HepG2 (cell line): ENCODE measurements around the gene DTNA. TPM values are rescaled to one million over a fixed set of nuclear protein-coding genes. Genes with fewer than 3 reads are reported as not detected.

Source experiments
- ATAC-seq: fragments of 200-7000 bp; cut with Tn5 transposase; 3 replicates; pipeline ENCODE4 v1.9.1; 2020; ENCODE audit warnings: mild to moderate bottlenecking, moderate library complexity
- BruUV-seq: library from RNA; stranded (reverse); fragments of 400-500 nt; replicated peaks from 2 replicates; lab custom pipeline; 2021; lab: Mats Ljungman, UMichigan
- CTCF ChIA-PET: fragments of 300-600 bp; formaldehyde crosslinking; extraction: SDS; loops from one replicate; lab custom pipeline; 2021; ENCODE audit warnings: low total read pairs, inconsistent platforms, low intra/inter-chr PET ratio; lab: Yijun Ruan, JAX
- POLR2A ChIA-PET: fragments of 350-600 bp; sonication (Branson Sonifier 250); formaldehyde crosslinking; loops from one replicate; lab custom pipeline; 2020; ENCODE audit warnings: antibody characterized with exemption, inconsistent platforms; lab: Yijun Ruan, JAX
- DNase-seq: peaks from one replicate; pipeline ENCODE4 v3.0.0-alpha.2; 2015; ENCODE audit warnings: low spot score
- FAIRE-seq: peaks from 3 replicates; lab custom pipeline; 2011; peaks lifted over from hg19 to GRCh38; lab: Jason Lieb, UNC
- H2AFZ ChIP-seq: one replicate; pipeline ENCODE4 v1.6.1; 2011; ENCODE audit warnings: low read length, inconsistent platforms
- H3K27ac ChIP-seq: fragments of 300-600 bp; 3 replicates; pipeline ENCODE4 v1.8.0; 2011; ENCODE audit warnings: mixed run types, mild to moderate bottlenecking, mixed read lengths, low read length, inconsistent platforms; ENCODE audit not compliant: insufficient read depth; ENCODE audit errors: extremely low read length
- H3K27me3 ChIP-seq, 2 experiments: fragments of 200-600 bp in 1 of 2; 2 replicates in 1 of 2; 3 replicates in 1 of 2; pipeline versions ENCODE4 v1.6.0 to v1.8.0; 2011; ENCODE audit warnings: low read length in 2 of 2, mild to moderate bottlenecking in 2 of 2, moderate library complexity in 2 of 2, inconsistent platforms in 1 of 2; ENCODE audit not compliant: insufficient read depth in 2 of 2, control insufficient read depth in 1 of 2
- H3K36me3 ChIP-seq, 2 experiments: fragments of 200-600 bp in 1 of 2; replicated peaks in 1 of 2; 2 replicates in 1 of 2; 3 replicates in 1 of 2; pipeline versions ENCODE4 v1.5.1 to v1.8.0; 2011; ENCODE audit warnings: low read length in 2 of 2, inconsistent platforms in 1 of 2; ENCODE audit not compliant: insufficient read depth in 2 of 2, control insufficient read depth in 1 of 2
- H3K4me1 ChIP-seq: 2 replicates; pipeline ENCODE4 v1.5.1; 2012; ENCODE audit warnings: low read length, inconsistent platforms; ENCODE audit not compliant: insufficient read depth
- H3K4me2 ChIP-seq: 2 replicates; pipeline ENCODE4 v1.6.0; 2011; ENCODE audit warnings: low read depth, low read length, inconsistent platforms
- H3K4me3 ChIP-seq, 3 experiments: fragments of 200-600 bp in 1 of 3; sonication (generic), shearing (Covaris generic) in 1 of 3; replicated peaks in 1 of 3; 2 replicates each; pipeline ENCODE4 v1.5.1; 2011 to 2016; ENCODE audit warnings: low read length in 3 of 3, inconsistent platforms in 2 of 3, low read depth in 2 of 3, mild to moderate bottlenecking in 2 of 3, control low read depth in 1 of 3, mixed read lengths in 1 of 3; ENCODE audit not compliant: insufficient read depth in 1 of 3
- H3K79me2 ChIP-seq: one replicate; pipeline ENCODE4 v1.6.1; 2011; ENCODE audit warnings: low read length, inconsistent platforms; ENCODE audit not compliant: insufficient read depth
- H3K9ac ChIP-seq: 2 replicates; pipeline ENCODE4 v1.6.0; 2011; ENCODE audit warnings: mild to moderate bottlenecking, low read depth, low read length, inconsistent platforms; ENCODE audit not compliant: insufficient read depth
- H3K9me3 ChIP-seq: 2 replicates; pipeline ENCODE4 v1.5.1; 2012; ENCODE audit warnings: mild to moderate bottlenecking, low read length
- H4K20me1 ChIP-seq: 2 replicates; pipeline ENCODE4 v1.6.0; 2011; ENCODE audit warnings: inconsistent platforms, mild to moderate bottlenecking, low read length, moderate library complexity; ENCODE audit not compliant: insufficient read depth
- ESRRA ChIP-seq: sonication (generic); formaldehyde crosslinking; IDR thresholded peaks from 2 replicates; pipeline ENCODE4 v1.5.1; 2020; ENCODE audit warnings: mild to moderate bottlenecking, low read depth, missing genetic modification reagents
- HHEX ChIP-seq: IDR thresholded peaks from 2 replicates; pipeline ENCODE4 v1.6.1; 2016; ENCODE audit warnings: control low read depth
- IRF1 ChIP-seq: sonication (generic); formaldehyde crosslinking; IDR thresholded peaks from 2 replicates; pipeline ENCODE4 v1.4.0; 2020; ENCODE audit warnings: low read depth, mild to moderate bottlenecking, missing genetic modification reagents
- RBM39 ChIP-seq: fragments of 200-400 bp; formaldehyde crosslinking; IDR thresholded peaks from one replicate; pipeline ENCODE4 v1.6.1; 2018; ENCODE audit warnings: antibody characterized with exemption, mild to moderate bottlenecking, low read depth, low read length; ENCODE audit not compliant: poor library complexity, severe bottlenecking
- RERE ChIP-seq: IDR thresholded peaks from 2 replicates; pipeline ENCODE4 v1.6.1; 2016; ENCODE audit warnings: low read depth, missing genetic modification reagents, missing compliant biosample characterization
- SP140L ChIP-seq: sonication (generic); formaldehyde crosslinking; IDR thresholded peaks from 2 replicates; pipeline ENCODE4 v1.4.0; 2020; ENCODE audit warnings: missing genetic modification reagents, borderline replicate concordance
- TAF1 ChIP-seq: sonication (generic); formaldehyde crosslinking; IDR thresholded peaks from 2 replicates; pipeline ENCODE4 v1.4.0; 2020; ENCODE audit warnings: missing genetic modification reagents
- WIZ ChIP-seq: sonication (generic); formaldehyde crosslinking; IDR thresholded peaks from 2 replicates; pipeline ENCODE4 v1.5.1; 2020; ENCODE audit warnings: mild to moderate bottlenecking, missing genetic modification reagents
- ZBTB38 ChIP-seq: sonication (generic); formaldehyde crosslinking; IDR thresholded peaks from 2 replicates; pipeline ENCODE4 v1.5.1; 2020; ENCODE audit warnings: mild to moderate bottlenecking, missing genetic modification reagents
- ZNF572 ChIP-seq: sonication (generic); formaldehyde crosslinking; IDR thresholded peaks from 2 replicates; pipeline ENCODE4 v1.5.1; 2020; ENCODE audit warnings: mild to moderate bottlenecking, missing genetic modification reagents
- ZNF7 ChIP-seq: IDR thresholded peaks from 2 replicates; pipeline ENCODE4 v1.6.1; 2016; ENCODE audit warnings: missing biosample characterization, missing genetic modification reagents
- WGBS: methylation state at CpG from one replicate; pipeline ENCODE4 v1.1.6; 2017; ENCODE audit warnings: low lambda C conversion rate; 5-methylcytosine and 5-hydroxymethylcytosine counted together
- in situ Hi-C: cut with HindIII; loops from 2 replicates; pipeline ENCODE4 v1.10.0; 2017; ENCODE audit warnings: low pct_unique_long_range_greater_than_20kb; ENCODE audit not compliant: extremely low pct_ligation_motif_present
- intact Hi-C: fragments of 100-400 bp; cut with micrococcal nuclease; formaldehyde crosslinking; loops from one replicate; pipeline ENCODE4 v1.10.0; 2022; ENCODE audit not compliant: unreplicated experiment
- polyA plus RNA-seq, 8 experiments: library from polyadenylated mRNA; depleted of rRNA in 3 of 8; stranded (reverse) in 7 of 8; unstranded in 1 of 8; fragments of >200 nt; fragmentation: Illumina TruSeq in 4 of 8; extraction: Trizol in 4 of 8; gene quantifications; 2 replicates each; pipeline versions ENCODE4 v1.2.1 to v1.2.3, GENCODE V29; 2011 to 2016; ENCODE audit warnings: low read depth in 4 of 8, missing spikeins in 1 of 8, mixed read lengths in 1 of 8; ENCODE audit not compliant: insufficient read depth in 1 of 8
- total RNA-seq, 5 experiments: library from RNA; depleted of rRNA; stranded (reverse); fragments of >200 nt; fragmentation: Illumina TruSeq; extraction: Trizol; gene quantifications; 2 replicates each; pipeline ENCODE4 v1.2.3, GENCODE V29; 2016; ENCODE audit warnings: low read depth in 1 of 5

The DTNA gene
- total and polyA plus RNA-seq, 2 of the 13 experiments (the other 11 are each of a cell fraction or from before 2014, with no cell fraction given): 8.5 to 29.0 TPM

GRCh38 chr18:34760444-34760843, 50.3 kb downstream of the DTNA start:
- Histone ChIP-seq H3K79me2 (no peaks in the 10 kb centered on the region), H3K9ac (no peak overlapping the region), H3K4me1 (no peaks in the 10 kb centered on the region), H3K36me3 (no peaks in the 10 kb centered on the region), H4K20me1 (no peaks in the 10 kb centered on the region), H3K4me2 (no peak overlapping the region), H3K4me3 (no peak overlapping the region), H2AFZ (no peak overlapping the region), H3K27ac (no peak overlapping the region), H3K9me3 (no peaks in the 10 kb centered on the region), H3K27me3 (no peaks in the 10 kb centered on the region)
- no peak for ATAC-seq
- BruUV-seq: no TSS peak
- TF ChIP-seq IRF1 (CRISPR knock-in tag) (no peak), ESRRA (CRISPR knock-in tag) (no peak), SP140L (CRISPR knock-in tag) (no peak), HHEX (no peak), ZNF7 (CRISPR knock-in tag) (no peak), ZBTB38 (CRISPR knock-in tag) (no peak)
- DNase-seq: no peak
- POLR2A ChIA-PET: no interaction called here
- CTCF ChIA-PET: no interaction called here
- in situ Hi-C loops: no loop called here
- WGBS: 78% methylated on average over 4 of the region's 4 CpGs
- no peak for FAIRE-seq
- intact Hi-C loops: no loop called here

- in situ Hi-C loops: no loop called here
- Histone ChIP-seq H3K27ac (no peak overlapping the region), H3K4me2 (no peak overlapping the region), H3K9ac (no peak overlapping the region), H4K20me1 (no peaks in the 10 kb centered on the region), H2AFZ (no peak overlapping the region), H3K79me2 (no peaks in the 10 kb centered on the region), H3K4me3 (no peak overlapping the region), H3K9me3 (no peaks in the 10 kb centered on the region), H3K4me1 (no peaks in the 10 kb centered on the region), H3K27me3 (no peaks in the 10 kb centered on the region), H3K36me3 (no peaks in the 10 kb centered on the region)
- intact Hi-C loops: no loop called here
- ChIA-PET POLR2A (no interaction called here), CTCF (no interaction called here)
- no peak for DNase-seq
- WGBS: 89% methylated on average over 4 of the region's 4 CpGs
- no peak for TF ChIP-seq RERE (CRISPR knock-in tag)
- no peak for TF ChIP-seq RBM39
- no peak for TF ChIP-seq ZNF572 (CRISPR knock-in tag)
- no peak for TF ChIP-seq TAF1 (CRISPR knock-in tag)
- no peak for TF ChIP-seq WIZ (CRISPR knock-in tag)
- BruUV-seq: no TSS peak
- no peak for FAIRE-seq
- ATAC-seq: no peak
Measured at GRCh38 chr18:34764451-34764850, 54.4 kb downstream of the DTNA start.
